ENCODE results near the gene SPA17. TPM values are rescaled to one million over a fixed set of nuclear protein-coding genes. Genes with fewer than 3 reads are reported as not detected.

The SPA17 gene
- total RNA-seq, 3 donors from 2014 or later = 2.9 to 15.2 (median 9.8) TPM

DNA sequence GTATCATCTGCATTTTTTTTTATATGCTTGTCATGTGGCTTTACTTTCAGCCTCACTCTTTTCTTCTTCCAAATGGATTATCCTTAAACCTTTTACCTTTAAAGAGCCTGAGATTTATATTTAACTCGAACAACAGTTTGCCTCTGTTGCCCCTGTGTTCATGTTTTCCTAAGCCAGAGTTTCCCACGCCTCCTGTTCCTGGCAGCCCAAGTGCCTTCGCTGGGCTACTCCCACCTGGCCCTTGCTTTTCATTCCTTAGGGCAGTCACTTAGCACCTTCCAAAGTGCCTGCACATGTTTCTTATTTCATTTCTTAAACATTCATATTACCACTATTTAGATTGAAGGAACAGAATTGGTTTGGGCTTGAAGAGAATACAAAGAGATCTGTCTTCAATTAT is 37.8 kb upstream of the SPA17 start:
- intact Hi-C loops (cut with DNase I; ENCODE audit: low total_unique reads) = no loop called here
- DNase-seq (ENCODE audit: low spot score in 2 of 2) = no peak
- TF ChIP-seq POLR2A (IDR thresholded peaks at IDR 0.05) (no peak), POLR2AphosphoS5 (IDR thresholded peaks at IDR 0.05) (no peak)
- TF ChIP-seq, protein P1, sequence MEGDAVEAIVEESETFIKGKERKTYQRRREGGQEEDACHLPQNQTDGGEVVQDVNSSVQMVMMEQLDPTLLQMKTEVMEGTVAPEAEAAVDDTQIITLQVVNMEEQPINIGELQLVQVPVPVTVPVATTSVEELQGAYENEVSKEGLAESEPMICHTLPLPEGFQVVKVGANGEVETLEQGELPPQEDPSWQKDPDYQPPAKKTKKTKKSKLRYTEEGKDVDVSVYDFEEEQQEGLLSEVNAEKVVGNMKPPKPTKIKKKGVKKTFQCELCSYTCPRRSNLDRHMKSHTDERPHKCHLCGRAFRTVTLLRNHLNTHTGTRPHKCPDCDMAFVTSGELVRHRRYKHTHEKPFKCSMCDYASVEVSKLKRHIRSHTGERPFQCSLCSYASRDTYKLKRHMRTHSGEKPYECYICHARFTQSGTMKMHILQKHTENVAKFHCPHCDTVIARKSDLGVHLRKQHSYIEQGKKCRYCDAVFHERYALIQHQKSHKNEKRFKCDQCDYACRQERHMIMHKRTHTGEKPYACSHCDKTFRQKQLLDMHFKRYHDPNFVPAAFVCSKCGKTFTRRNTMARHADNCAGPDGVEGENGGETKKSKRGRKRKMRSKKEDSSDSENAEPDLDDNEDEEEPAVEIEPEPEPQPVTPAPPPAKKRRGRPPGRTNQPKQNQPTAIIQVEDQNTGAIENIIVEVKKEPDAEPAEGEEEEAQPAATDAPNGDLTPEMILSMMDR (IDR thresholded peaks at IDR 0.05) = no peak
- Histone ChIP-seq H3K4me1 (no peaks in the 10 kb centered on the region), H3K9me3 (no peaks in the 10 kb centered on the region), H3K27ac (no peak overlapping the region), H3K27me3 (no peaks in the 10 kb centered on the region), H3K4me3 (no peak overlapping the region), H3K36me3 (no peaks in the 10 kb centered on the region)

DNA sequence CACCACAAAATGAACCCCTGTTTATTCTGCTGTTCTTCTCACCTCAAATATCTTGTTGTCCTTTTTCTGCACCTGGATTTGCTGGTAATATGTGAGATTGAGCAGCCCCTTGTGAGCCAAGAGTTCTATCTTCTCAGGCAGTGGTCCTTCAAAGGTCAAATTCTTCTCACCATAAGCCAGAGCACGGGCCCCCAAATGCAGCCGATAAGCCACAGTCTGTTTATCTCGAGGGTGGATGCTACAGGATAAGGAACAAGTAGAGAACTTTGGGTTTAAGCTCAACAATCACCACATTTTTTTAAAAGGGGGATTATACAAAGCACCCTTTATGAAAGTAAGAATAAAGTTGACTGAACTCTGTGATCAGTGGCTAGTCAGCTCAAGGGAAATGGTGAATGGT is 35.2 kb upstream of the SPA17 start:
- Histone ChIP-seq H3K4me1 (no peaks in the 10 kb centered on the region), H3K36me3 (no peaks in the 10 kb centered on the region), H3K27me3 (no peaks in the 10 kb centered on the region), H3K9me3 (no peaks in the 10 kb centered on the region), H3K4me3 (no peak overlapping the region), H3K27ac (no peak overlapping the region)
- TF ChIP-seq POLR2A (IDR thresholded peaks at IDR 0.05) (no peak), POLR2AphosphoS5 (IDR thresholded peaks at IDR 0.05) (no peak)
- TF ChIP-seq, protein P1 (IDR thresholded peaks at IDR 0.05) = no peak
- intact Hi-C loops (cut with DNase I; ENCODE audit: low total_unique reads) = no loop called here
- no peak for DNase-seq (ENCODE audit: low spot score in 2 of 2)

DNA sequence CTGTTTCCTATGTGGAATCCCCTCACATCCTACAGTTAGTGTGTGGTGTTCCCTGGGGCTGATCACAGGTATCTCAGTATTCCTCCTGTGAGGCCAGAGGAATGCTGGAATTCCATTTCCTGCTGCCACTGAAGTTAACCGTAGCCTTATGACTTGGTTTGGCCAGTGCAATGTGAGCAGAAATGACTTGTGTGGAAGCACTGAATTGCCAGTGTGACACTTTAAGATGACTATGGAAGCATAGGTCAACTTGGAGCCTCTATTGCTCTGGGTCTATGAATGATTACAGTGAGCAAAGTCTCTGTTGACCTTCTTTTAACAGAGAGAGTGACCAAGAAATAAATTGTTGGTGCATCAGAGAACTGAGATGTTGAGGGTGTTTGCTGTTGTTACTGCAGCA is 34.5 kb upstream of the SPA17 start:
- no peak for DNase-seq (ENCODE audit: low spot score in 2 of 2)
- intact Hi-C loops (cut with DNase I; ENCODE audit: low total_unique reads) = no loop called here

DNA sequence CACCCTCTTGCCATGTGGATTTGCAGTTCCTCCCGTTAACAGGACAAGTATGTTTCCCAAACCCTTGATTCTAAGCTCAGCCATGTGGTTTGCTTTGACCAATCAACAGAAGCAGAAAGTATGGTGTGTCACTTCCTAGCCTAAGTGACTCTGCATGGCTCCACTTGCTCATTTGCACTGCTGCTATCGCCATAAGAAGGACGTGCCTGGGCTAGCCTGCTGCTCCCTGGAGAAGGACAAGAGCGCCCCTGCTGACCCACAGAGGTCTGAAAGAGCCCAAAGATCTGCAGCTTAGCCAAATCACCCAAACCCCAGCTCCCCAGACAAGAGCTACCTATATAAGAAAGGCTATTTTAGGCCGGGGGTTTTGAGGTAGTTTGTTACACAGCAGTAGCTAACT is 33.0 kb upstream of the SPA17 start:
- no peak overlapping the region for H3K27ac ChIP-seq
- no peak for DNase-seq (ENCODE audit: low spot score in 2 of 2)
- TF ChIP-seq, protein P1 (IDR thresholded peaks at IDR 0.05) = no peak
- TF ChIP-seq POLR2A (IDR thresholded peaks at IDR 0.05) (no peak), POLR2AphosphoS5 (IDR thresholded peaks at IDR 0.05) (no peak)
- H3K27me3 ChIP-seq = no peaks in the 10 kb centered on the region
- no peaks in the 10 kb centered on the region for H3K4me1 ChIP-seq
- intact Hi-C loops (cut with DNase I; ENCODE audit: low total_unique reads) = no loop called here
- H3K4me3 ChIP-seq = no peak overlapping the region
- H3K9me3 ChIP-seq = no peaks in the 10 kb centered on the region
- no peaks in the 10 kb centered on the region for H3K36me3 ChIP-seq

More for the DNA sequence above, 34.5 kb upstream of the SPA17 start:
- Histone ChIP-seq H3K27me3 (no peaks in the 10 kb centered on the region), H3K9me3 (no peaks in the 10 kb centered on the region), H3K4me3 (no peak overlapping the region), H3K27ac (no peak overlapping the region), H3K4me1 (no peaks in the 10 kb centered on the region), H3K36me3 (no peaks in the 10 kb centered on the region)
- TF ChIP-seq POLR2AphosphoS5 (IDR thresholded peaks at IDR 0.05) (no peak), POLR2A (IDR thresholded peaks at IDR 0.05) (no peak)
- TF ChIP-seq, protein P1 (IDR thresholded peaks at IDR 0.05) = no peak

DNA sequence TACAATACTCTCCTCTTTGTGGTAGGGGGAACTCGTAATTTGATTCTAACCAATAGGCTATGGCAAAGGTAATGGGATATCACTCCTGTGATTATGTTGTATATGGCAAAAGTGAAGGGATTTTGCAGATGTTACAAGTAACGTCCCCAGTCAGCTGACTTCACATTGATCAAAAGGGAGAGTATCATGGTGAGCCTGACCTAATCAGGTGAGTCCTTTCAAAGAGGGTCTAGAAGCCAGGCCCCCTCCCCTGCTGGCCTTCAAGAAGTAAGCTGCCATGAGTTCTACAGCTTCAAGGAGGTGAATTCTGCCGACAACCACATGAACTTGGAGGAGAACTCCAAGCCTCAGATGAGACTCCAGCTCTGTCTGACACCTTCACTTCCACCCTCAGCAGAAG is 31.1 kb upstream of the SPA17 start:
- DNase-seq (ENCODE audit: low spot score in 2 of 2) = no peak
- Histone ChIP-seq H3K9me3 (no peaks in the 10 kb centered on the region), H3K27me3 (no peaks in the 10 kb centered on the region), H3K4me1 (no peaks in the 10 kb centered on the region), H3K27ac (no peak overlapping the region), H3K4me3 (no peak overlapping the region), H3K36me3 (no peaks in the 10 kb centered on the region)
- intact Hi-C loops (cut with DNase I; ENCODE audit: low total_unique reads) = no loop called here
- no peak for TF ChIP-seq POLR2AphosphoS5 (IDR thresholded peaks at IDR 0.05)
- TF ChIP-seq, protein P1 (IDR thresholded peaks at IDR 0.05) = no peak
- TF ChIP-seq POLR2A (IDR thresholded peaks at IDR 0.05) = no peak

All from breast epithelium (tissue), 4 donors.